DND-41 (cell line): Measurements from ENCODE around the gene POLA1.

ENCODE experiments used
- ATAC-seq: fragments of 200-7000 bp; cut with Tn5 transposase; 3 replicates; pipeline ENCODE4 v1.9.1; 2021; ENCODE audit warnings: low read depth; ENCODE audit not compliant: insufficient read depth
- DNase-seq: peaks from one replicate; pipeline ENCODE4 v3.0.0-alpha.2; 2020
- H2AFZ ChIP-seq: 2 replicates; pipeline ENCODE4 v1.6.0; 2012; ENCODE audit warnings: low read depth, low read length
- H3K27ac ChIP-seq: 2 replicates; pipeline ENCODE4 v1.5.1; 2012; ENCODE audit warnings: low read length, inconsistent platforms
- H3K27me3 ChIP-seq: fragments of 200-600 bp; sonication (generic); 2 replicates; pipeline ENCODE4 v1.6.0; 2012; ENCODE audit warnings: low read length, mild to moderate bottlenecking, inconsistent platforms; ENCODE audit not compliant: insufficient read depth, poor library complexity
- H3K36me3 ChIP-seq: 2 replicates; pipeline ENCODE4 v1.5.1; 2012; ENCODE audit warnings: low read length, inconsistent platforms; ENCODE audit not compliant: insufficient read depth
- H3K4me1 ChIP-seq: 2 replicates; pipeline ENCODE4 v1.5.1; 2012; ENCODE audit warnings: mild to moderate bottlenecking, low read length; ENCODE audit not compliant: insufficient read depth
- H3K4me2 ChIP-seq: 2 replicates; pipeline ENCODE4 v1.6.0; 2012; ENCODE audit warnings: mild to moderate bottlenecking, moderate library complexity, low read length, inconsistent platforms; ENCODE audit not compliant: insufficient read depth
- H3K4me3 ChIP-seq, 2 experiments: fragments of 200-600 bp in 1 of 2; shearing (Covaris generic) in 1 of 2; 2 replicates each; pipeline ENCODE4 v1.5.1; 2012 to 2016; ENCODE audit warnings: inconsistent platforms in 2 of 2, low read length in 2 of 2, mild to moderate bottlenecking in 2 of 2, low read depth in 1 of 2, moderate library complexity in 1 of 2
- H3K79me2 ChIP-seq: 2 replicates; pipeline ENCODE4 v1.6.0; 2012; ENCODE audit warnings: low read length, inconsistent platforms; ENCODE audit not compliant: insufficient read depth
- H3K9ac ChIP-seq: 2 replicates; pipeline ENCODE4 v1.6.0; 2012; ENCODE audit warnings: low read depth, mild to moderate bottlenecking, inconsistent platforms, low read length, moderate library complexity
- H3K9me3 ChIP-seq: 2 replicates; pipeline ENCODE4 v1.5.1; 2012; ENCODE audit warnings: low read length, moderate library complexity, mild to moderate bottlenecking, inconsistent platforms; ENCODE audit not compliant: insufficient read depth, severe bottlenecking
- H4K20me1 ChIP-seq: 2 replicates; pipeline ENCODE4 v1.6.0; 2012; ENCODE audit warnings: low read length; ENCODE audit not compliant: insufficient read depth
- CTCF ChIP-seq: IDR thresholded peaks from 2 replicates; pipeline ENCODE4 v1.5.1; 2012; ENCODE audit warnings: borderline replicate concordance, low read length, moderate library complexity, mild to moderate bottlenecking; ENCODE audit not compliant: poor library complexity, severe bottlenecking; ENCODE audit errors: extremely low read depth
- EZH2 ChIP-seq: IDR thresholded peaks from 3 replicates; pipeline ENCODE4 v1.6.1; 2012; ENCODE audit warnings: borderline replicate concordance, low read depth, mild to moderate bottlenecking, moderate library complexity, low read length, inconsistent platforms; ENCODE audit not compliant: severe bottlenecking

Gene POLA1

DNA sequence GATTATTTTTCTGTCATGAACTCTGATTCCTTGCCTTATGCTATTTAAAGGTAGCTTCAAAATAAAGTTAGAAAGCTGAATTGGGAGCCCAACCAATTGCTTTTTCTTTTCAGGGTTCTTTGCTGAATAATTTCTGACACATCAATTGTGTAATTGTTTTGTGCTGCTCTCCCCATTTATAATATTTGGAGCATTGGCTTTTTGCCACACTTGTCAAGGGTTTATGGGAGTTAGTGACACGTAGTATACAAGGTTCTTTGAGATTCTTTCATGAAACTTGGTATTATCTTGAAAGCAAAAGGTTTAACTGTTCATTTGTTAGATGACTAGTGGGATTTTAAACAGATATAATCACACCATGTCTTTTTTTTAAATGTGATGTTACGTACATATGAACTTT lies 80.9 kb downstream of the POLA1 start:
- no peak overlapping the region for H2AFZ ChIP-seq
- H3K27ac ChIP-seq, result no peak overlapping the region
- H3K9ac ChIP-seq, result no peak overlapping the region
- H3K79me2 ChIP-seq, result no peaks in the 10 kb centered on the region; the same call in 1 of the 2 replicates
- H4K20me1 ChIP-seq, result no peaks in the 10 kb centered on the region
- no peak overlapping the region for H3K4me3 ChIP-seq
- no peak for TF ChIP-seq EZH2
- no peaks in the 10 kb centered on the region for H3K4me1 ChIP-seq
- H3K4me2 ChIP-seq, result no peak overlapping the region
- no peak for ATAC-seq
- H3K36me3 ChIP-seq, result peaks cover 67% of the 10 kb centered on the region
- no peak for DNase-seq
- H3K27me3 ChIP-seq, result no peaks in the 10 kb centered on the region
- H3K9me3 ChIP-seq, result no peaks in the 10 kb centered on the region

- H3K4me2 ChIP-seq, result no peak overlapping the region
Observed at GRCh38 chrX:24775891-24776290, 82.2 kb downstream of the POLA1 start.

DNA sequence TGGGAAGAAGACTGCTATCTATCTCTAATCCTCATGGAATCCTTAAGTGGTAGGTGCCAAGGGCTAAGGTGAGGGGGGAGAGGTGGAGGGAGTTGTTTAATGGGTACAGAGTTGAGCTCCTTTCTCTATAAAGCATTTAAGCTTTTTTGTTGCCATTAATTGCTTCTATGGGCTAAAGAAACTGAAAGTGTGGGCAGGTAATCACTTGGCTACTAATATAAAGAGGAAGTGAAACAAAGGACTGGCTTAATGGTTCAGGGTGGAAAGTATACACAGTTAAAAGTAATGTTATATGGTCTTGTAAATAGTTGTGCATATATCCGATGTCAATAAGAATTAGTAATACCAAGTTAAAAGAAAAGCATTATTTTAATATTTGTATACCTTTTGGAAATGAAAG lies 83.9 kb downstream of the POLA1 start:
- Histone ChIP-seq H3K36me3 (peaks cover 70% of the 10 kb centered on the region), H3K27me3 (no peaks in the 10 kb centered on the region), H3K9me3 (no peaks in the 10 kb centered on the region), H2AFZ (no peak overlapping the region), H3K4me3 (no peak overlapping the region), H3K27ac (no peak overlapping the region), H3K79me2 (no peaks in the 10 kb centered on the region; the same call in 1 of the 2 replicates), H4K20me1 (no peaks in the 10 kb centered on the region), H3K4me2 (no peak overlapping the region), H3K9ac (no peak overlapping the region), H3K4me1 (no peaks in the 10 kb centered on the region)
- TF ChIP-seq EZH2 (no peak), CTCF (no peak)
- DNase-seq (no peak), ATAC-seq (no peak)

More at GRCh38 chrX:24775891-24776290, 82.2 kb downstream of the POLA1 start:
- ATAC-seq (no peak), DNase-seq (no peak)
- Histone ChIP-seq H2AFZ (no peak overlapping the region), H3K9ac (no peak overlapping the region), H3K36me3 (peaks cover 62% of the 10 kb centered on the region), H3K27me3 (no peaks in the 10 kb centered on the region), H3K4me1 (no peaks in the 10 kb centered on the region), H3K27ac (no peak overlapping the region), H3K9me3 (no peaks in the 10 kb centered on the region), H4K20me1 (no peaks in the 10 kb centered on the region), H3K79me2 (no peaks in the 10 kb centered on the region; the same call in 1 of the 2 replicates), H3K4me3 (no peak overlapping the region)
- TF ChIP-seq EZH2 (no peak), CTCF (no peak)

DNA sequence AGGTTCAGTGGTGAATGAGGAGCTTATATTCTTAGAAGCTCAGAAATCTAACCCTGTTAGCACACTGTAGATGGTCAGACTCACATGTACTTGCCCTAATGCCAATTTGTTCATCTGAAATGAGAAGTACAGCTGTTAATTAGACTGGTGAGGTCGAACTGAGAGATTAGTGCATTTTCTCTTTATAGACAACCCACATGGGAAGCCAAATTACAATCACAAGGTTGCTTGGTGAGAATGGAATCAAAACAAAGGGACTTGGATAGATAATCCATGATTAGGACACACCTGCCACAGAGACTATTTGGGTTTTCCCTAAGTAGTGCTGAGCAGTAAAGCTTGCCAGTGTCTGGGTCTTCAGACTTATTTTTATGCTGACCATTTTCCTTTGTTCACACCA lies 88.3 kb downstream of the POLA1 start:
- TF ChIP-seq EZH2 (no peak), CTCF (no peak)
- ATAC-seq (no peak), DNase-seq (no peak)
- no peak overlapping the region for H3K9ac ChIP-seq
- no peak overlapping the region for H3K4me2 ChIP-seq
- no peak overlapping the region for H3K4me3 ChIP-seq
- H2AFZ ChIP-seq, result no peak overlapping the region
- no peaks in the 10 kb centered on the region for H4K20me1 ChIP-seq
- no peaks in the 10 kb centered on the region for H3K4me1 ChIP-seq
- H3K9me3 ChIP-seq, result no peaks in the 10 kb centered on the region
- H3K27ac ChIP-seq, result no peak overlapping the region
- no peaks in the 10 kb centered on the region for H3K27me3 ChIP-seq
- H3K79me2 ChIP-seq, result no peaks in the 10 kb centered on the region; the same call in 1 of the 2 replicates
- H3K36me3 ChIP-seq, result peaks cover 55% of the 10 kb centered on the region
